Ovary (tissue), 3 donors: ENCODE data around the gene SAMD8.

ENCODE experiments used
- EP300 ChIP-seq: sonication (generic); formaldehyde crosslinking; IDR thresholded peaks from one replicate; pipeline ENCODE4 v1.6.1; 2017; ENCODE audit warnings: antibody characterized with exemption
- POLR2A ChIP-seq: fragments of 450-650 bp; IDR thresholded peaks from one replicate; pipeline ENCODE4 v1.6.1; 2017; ENCODE audit warnings: antibody characterized with exemption, mild to moderate bottlenecking, moderate library complexity
- TF ChIP-seq, protein P1 (sequence below), 3 donors: fragments of 450-650 bp in 2 of 3; fragments of 200-600 bp in 1 of 3; IDR thresholded peaks; one replicate each; pipeline versions ENCODE4 v1.5.1 to v1.8.0; 2016 to 2022; ENCODE audit warnings: antibody characterized with exemption in 3 of 3, mild to moderate bottlenecking in 1 of 3
- donor health status: DM: no; HTN: no; CAD: no.

DNA sequence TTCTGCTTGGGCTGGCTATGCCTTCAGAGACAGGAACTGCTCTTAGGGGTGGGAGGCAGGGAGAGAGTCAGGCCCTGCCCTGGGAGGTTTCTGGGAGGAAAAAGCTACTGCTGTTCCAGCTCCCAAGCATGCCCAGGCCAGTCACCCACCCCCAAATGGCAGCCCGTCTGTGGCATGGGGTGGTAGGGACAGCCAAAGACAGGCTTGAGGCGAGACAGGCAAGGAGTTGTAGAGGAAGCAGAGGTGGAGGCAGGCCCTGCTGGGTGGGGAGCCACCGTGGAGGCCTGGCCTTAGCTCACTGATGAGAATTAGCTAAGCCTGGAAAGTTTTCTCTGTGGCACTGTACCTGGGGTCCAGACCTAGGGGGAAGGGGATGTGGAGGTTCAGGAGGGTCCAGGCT lies 6.6 kb upstream of the SAMD8 start:
- TF ChIP-seq, protein P1, sequence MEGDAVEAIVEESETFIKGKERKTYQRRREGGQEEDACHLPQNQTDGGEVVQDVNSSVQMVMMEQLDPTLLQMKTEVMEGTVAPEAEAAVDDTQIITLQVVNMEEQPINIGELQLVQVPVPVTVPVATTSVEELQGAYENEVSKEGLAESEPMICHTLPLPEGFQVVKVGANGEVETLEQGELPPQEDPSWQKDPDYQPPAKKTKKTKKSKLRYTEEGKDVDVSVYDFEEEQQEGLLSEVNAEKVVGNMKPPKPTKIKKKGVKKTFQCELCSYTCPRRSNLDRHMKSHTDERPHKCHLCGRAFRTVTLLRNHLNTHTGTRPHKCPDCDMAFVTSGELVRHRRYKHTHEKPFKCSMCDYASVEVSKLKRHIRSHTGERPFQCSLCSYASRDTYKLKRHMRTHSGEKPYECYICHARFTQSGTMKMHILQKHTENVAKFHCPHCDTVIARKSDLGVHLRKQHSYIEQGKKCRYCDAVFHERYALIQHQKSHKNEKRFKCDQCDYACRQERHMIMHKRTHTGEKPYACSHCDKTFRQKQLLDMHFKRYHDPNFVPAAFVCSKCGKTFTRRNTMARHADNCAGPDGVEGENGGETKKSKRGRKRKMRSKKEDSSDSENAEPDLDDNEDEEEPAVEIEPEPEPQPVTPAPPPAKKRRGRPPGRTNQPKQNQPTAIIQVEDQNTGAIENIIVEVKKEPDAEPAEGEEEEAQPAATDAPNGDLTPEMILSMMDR (IDR thresholded peaks at IDR 0.05): no peak
- TF ChIP-seq POLR2A (no peak), EP300 (no peak)
